T47D (cell line): ENCODE results near the gene ARHGEF6.

Experiments
- DNase-seq, 2 experiments: peaks; one replicate each; pipeline versions ENCODE4 v3.0.0 to v3.0.0-alpha.2; 2011 to 2012; ENCODE audit warnings: low read depth in 1 of 2, low spot score in 1 of 2
- JUND ChIP-seq: IDR thresholded peaks from 2 replicates; pipeline ENCODE4 v1.6.1; 2012; ENCODE audit warnings: low read depth
- in situ Hi-C: cut with HindIII; loops from 2 replicates; pipeline ENCODE4 v1.10.0; 2016; ENCODE audit warnings: low sequenced_read_pairs, low pct_unique_long_range_greater_than_20kb

ARHGEF6 gene

DNA sequence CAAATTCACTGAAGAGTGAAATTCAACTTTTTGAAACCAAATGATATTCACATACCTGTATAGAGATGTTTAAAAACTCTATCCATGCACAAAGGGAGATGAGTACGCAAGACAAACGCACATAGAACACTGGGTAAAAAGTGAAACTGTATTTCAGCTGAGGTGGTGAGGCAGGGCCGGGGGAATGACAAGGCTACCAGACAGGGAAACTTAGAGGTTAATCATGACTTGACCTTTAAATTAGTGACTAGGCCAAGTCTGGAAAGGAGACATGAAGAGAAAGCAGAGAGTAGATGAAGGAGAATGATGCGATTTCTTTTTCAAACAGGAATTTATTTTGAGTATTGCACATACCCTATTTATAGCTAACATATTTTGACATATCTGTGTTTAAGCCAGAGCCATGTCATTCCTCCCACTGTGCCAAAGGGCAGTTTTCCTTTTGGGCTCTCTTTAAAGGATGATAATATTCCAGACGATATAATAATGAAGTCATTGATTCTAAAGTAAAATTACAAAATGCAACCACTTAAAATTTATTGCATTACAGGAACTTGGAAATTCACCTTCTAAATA lies 49.4 kb downstream of the ARHGEF6 start:
- in situ Hi-C loops: no loop called here
- no peak for DNase-seq
- no peak for TF ChIP-seq JUND

DNA sequence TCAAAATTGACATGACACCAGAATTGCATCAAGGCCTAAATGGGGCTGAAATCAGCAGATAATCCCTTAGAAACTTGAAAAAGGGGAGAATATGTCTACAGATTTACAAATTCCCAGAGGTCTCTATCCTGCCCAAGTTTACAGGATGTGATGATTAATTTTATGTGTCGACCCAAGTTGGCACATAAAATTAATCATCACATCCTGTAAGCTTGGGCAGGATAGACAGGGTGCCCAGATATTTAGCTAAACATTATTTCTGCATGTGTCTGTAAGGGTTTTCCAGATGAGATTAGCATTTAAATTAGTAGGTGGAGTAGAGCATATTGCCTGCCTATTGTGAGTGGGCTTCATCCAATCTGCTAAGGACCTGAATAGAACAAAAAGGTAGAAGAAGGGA lies 52.3 kb downstream of the ARHGEF6 start:
- DNase-seq: no peak
- no peak for TF ChIP-seq JUND
- in situ Hi-C loops: no loop called here

DNA sequence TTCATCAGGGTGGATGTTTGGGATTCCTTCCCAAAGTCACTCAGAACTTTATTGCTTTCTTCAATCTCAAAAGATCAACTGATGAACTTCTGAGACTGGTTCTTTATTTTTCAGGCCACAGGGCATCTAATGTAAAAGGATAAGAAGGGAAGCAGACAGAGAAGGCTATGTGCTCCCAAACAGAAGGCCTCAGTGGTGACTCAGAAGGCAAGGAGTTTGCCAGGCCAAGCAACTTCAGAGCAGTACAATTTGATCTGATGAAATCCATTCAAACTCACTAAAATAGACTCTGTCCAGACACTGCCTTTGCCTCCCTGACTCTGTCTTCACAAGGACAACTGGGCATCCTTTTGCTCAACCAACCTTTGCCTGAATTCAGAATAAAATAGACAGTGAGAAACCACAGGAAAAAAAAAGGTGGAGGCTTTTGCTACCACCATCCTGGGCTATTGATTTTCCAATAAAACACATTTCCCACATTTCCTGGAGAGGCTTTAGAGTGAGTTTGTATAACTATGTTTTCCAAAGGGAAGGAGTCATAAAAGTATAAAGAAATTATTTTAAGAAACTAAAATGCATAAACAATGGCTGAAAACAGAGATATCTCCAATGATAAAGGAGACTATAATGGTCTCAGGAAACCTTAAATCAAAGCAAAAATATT lies 55.2 kb downstream of the ARHGEF6 start:
- no peak for DNase-seq
- TF ChIP-seq JUND: no peak
- in situ Hi-C loops: no loop called here

DNA sequence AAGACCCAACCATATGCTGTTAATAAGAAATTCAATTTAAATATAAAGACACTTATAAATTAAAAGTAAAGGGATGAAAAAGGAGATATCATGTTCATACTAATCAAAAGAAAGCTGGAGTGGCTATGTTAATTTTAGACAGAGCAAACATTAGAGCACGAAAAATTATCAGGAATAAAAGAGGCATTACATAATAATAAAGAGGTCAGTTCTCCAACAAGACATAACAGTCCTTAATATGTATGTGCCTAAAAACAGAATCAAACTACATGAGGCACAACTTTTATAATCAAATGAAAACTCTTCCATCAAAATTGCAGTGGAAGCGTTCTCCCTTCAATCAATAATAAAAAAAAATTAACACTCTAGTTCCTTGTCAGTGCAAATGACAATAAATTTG lies 62.6 kb downstream of the ARHGEF6 start:
- in situ Hi-C loops: no loop called here
- no peak for DNase-seq
- no peak for TF ChIP-seq JUND

DNA sequence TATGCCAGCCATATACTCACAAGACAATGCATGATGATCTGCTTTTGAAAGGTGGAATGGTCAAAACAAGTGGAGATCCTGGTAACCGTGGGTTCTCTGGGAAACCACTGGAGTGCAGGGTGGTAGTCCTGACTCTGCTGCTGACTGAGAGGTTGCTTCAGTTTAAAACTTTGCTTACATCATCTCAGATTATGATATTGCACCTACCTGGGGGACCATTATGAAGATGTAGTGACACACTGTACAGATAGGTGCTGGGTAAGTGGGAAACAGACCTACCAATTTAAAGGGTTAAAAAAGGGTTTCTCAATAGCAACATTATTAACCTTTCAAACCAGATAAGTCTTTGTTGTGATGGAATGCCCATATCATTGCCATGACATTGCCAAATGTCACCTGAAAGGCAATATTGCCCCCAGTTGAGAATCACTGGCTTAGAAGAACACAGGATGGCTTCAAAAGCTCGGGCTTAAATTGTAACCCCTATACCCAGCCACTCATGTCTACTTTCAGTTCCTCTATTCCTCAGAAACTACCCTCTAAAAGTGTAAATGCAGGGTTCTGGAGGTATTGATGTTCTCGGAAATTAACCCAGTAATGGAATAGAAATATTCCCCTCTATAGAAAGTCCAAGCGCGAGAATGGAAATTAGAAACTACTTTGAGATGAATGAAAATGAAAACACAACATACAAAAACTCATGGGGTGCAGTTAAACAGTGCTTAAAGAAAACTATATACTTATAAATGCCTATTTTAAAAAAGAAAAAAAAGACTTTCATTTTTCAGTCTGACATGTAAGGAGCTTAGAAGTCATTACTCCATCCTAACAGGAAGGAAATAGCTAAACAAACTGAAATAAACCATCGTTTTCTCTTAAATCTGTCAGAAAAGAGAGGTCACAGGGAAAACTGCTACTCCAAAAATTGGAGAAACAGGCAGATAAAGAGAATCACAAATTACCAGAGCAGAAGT lies 65.8 kb downstream of the ARHGEF6 start:
- in situ Hi-C loops: no loop called here
- TF ChIP-seq JUND: no peak
- DNase-seq: no peak

DNA sequence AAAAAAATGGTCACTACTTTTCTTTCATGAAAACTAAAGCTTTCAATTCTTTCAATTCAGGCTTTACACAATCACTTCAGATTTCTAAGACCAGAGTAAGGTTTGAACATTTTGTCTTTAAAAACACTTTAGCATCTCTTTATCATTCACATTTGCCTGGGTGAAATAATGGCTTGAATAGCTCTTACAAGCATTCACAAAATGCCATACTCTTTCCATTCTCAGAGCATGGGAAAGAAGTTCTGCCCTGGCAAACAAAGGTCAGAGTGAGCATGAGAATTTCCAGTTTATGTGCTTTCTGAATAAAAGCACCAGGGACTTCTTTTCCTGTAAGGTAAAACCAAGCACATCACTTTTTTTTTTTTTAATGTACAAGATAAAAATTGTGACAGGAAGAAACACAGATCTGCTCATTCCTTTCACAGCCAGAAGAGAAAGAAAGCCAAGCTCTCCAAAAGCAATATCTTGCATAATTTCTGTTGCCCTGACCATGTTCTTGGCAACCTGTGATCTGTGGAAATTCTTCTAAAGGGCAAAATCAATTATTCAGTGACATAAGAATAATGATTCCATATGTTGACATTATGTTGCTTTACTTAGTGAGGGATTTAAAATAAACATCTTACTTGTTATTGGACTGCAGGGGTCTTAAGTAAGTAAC lies 68.0 kb downstream of the ARHGEF6 start:
- in situ Hi-C loops: no loop called here
- no peak for TF ChIP-seq JUND
- DNase-seq: no peak

DNA sequence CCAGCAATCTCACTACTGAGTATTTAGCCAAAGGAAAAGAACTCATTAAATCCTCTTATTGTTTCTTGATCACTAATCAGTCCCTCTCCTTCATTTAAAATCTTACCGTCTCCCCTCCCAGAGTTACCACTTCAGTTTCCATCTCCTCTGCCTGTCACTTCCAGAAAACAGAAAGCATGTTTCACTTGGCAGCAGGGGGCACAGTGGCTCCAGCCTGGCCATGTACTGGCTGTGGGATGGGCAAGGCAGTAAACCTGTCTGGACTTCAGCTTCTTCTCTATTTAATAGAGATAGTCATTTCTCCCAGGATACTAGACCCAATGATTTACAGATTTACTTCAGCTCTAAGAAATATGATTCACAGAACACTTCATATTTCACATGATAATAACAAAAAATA lies 69.6 kb downstream of the ARHGEF6 start:
- in situ Hi-C loops: no loop called here
- peak in 1 of 2 experiments; percentile 53 for DNase-seq
- TF ChIP-seq JUND: no peak

DNA sequence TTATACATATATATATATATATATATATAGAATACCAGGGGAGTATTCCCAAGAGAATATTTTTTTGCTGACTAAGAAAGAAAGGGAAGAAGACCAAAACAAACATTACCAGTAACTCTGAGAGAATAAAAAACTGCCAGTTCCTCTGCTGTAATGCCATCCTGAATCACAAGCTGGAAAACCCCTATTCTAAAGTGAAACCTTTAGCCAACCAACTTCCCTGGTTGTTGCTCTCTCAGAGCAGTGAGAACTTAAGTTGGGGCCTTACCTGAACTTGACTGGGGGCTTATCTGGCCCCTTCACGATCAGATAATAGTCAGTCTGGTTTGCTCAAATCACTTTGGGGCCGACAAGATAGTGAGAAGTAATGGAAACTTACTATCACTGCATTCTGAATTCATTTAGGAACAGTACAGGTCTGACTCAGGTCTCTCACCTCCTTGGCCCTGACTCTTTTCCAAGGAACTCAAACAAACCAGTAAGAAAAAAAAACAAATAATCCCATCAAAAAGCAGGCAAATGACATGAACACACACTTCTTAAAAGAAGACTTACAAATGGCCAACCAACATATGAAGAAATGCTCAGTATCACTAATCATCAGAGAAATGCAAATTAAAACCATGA lies 70.3 kb downstream of the ARHGEF6 start:
- TF ChIP-seq JUND: no peak
- in situ Hi-C loops: no loop called here
- no peak for DNase-seq

DNA sequence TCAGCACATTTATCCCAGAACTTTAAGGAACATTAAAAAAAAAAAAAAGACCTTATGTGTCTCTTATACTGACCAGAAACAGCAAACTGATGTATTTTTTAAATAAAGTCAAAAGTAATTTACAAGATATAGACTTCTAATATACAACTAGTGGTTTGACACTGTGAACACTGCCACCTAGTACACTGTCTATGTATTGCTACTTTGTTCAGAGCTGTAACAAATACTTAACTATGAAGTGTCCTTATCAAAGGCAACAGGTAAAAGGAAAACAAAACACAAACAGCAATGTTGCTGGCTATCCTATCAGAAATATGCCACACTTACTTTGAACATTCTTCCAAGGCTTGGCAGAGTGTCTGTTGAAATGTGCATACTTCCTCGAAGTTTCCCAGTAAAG lies 72.4 kb downstream of the ARHGEF6 start:
- in situ Hi-C loops: no loop called here
- DNase-seq: peak in 1 of 2 experiments; percentile 13
- no peak for TF ChIP-seq JUND

DNA sequence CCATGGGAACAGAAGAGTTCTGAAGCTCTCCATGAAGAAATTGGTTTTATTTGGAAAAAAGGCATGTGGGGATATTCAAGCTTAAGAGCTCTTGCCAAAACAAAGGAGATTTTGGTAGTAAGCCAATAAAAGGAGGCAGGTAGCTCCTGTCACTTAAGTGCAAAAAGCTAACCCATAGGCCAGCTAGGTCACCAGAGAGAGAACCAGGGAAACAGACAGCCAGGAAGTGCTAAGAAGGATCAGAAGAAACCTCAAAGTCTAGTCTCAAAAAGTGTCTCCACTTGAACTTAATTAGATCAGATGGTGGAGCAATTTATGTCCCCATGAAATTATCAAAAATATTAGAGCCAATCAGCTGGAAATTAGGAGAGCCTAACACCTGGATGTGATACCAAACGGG lies 83.6 kb downstream of the ARHGEF6 start:
- TF ChIP-seq JUND: no peak
- no peak for DNase-seq
- in situ Hi-C loops: no loop called here

DNA sequence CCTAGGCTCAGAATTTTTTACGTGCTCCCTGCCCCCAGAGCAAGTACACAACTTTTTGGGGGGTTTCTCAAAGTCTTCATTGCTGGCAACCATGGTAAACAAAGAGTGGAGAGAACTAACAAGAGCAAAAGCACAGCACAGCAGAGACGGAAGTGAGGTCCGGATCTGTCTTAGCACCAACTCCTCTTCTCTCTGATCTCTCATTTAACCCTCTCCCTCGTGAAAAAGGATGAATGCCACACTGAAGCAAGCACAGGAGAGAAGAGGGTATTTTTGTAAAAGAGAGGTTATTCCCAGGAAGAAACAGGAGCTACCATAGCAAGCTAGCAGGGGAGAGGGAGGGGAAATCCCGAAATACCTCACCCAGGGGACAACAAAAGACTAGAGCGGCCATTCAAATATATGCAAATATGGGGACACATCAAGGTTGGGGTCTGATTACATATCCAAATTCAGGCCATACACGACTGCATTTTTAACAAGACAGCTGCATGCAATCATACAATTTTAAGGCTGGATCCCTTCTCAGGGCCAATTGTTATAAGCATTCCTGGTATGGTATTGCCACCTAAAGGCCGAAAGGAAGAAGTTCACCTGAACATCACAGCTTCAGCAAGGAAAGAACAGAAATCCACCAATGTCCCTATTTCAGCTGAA lies 86.2 kb downstream of the ARHGEF6 start:
- in situ Hi-C loops: no loop called here
- peak in 1 of 2 experiments; percentile 40 for DNase-seq
- TF ChIP-seq JUND: no peak

DNA sequence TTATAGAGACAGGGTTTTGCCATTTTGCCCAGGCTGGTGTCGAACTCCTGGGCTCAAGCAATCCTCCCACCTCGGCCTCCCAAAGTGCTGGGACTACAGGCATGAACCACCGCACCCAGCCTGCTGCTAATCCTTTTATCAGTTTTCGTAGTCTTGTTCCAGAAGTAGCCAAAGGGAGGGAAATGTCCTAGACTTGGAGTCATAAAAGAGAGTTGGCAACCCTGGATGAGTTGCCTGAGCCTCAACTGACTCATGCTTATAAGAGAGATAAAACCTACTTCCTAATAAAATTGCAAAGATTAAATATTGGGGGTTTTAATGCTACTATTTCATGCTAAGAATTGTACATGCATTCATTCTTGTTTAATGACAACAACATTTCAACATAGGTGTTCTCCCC lies 88.5 kb downstream of the ARHGEF6 start:
- in situ Hi-C loops: no loop called here
- TF ChIP-seq JUND: no peak
- no peak for DNase-seq
